ENCODE measurements around the gene WFDC11. TPM values are rescaled to one million over a fixed set of nuclear protein-coding genes. Genes with fewer than 3 reads are reported as not detected.
"Not testable (repeated sequence)": the region's sequence is repeated elsewhere in the genome, so short reads cannot be mapped to it uniquely, and the experiment has no call there.

Gene WFDC11
- total RNA-seq, 1 experiment from 2014 or later, result not detected

DNA sequence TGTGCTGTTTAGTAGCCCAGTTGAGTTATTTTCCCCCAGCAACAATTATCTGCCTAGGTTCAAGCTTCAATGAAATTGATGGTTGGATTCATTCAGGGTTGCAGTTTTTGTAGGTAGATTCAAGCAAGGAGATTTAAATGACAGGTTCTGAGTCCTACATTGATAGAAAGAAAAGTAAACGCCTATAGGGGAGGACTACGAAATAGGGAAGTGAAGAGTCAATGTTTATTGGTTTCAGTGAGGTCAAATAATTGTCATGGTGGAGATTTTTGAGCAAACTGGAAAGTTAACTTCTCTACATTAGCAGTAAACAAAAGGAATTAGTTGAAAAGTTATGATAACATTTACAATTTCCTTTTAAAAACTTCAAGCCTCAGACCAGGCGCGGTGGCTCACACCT, 31.1 kb upstream of the WFDC11 start:
- no TSS peak for BruUV-seq (replicated peaks)
- no peaks in the 10 kb centered on the region for H3K9me3 Mint-ChIP-seq (ENCODE audit: unreplicated experiment)
- no peaks in the 10 kb centered on the region for H3K36me3 Mint-ChIP-seq (ENCODE audit: insufficient read depth, unreplicated experiment)
- peaks cover 32% of the 10 kb centered on the region for H3K27me3 Mint-ChIP-seq (ENCODE audit: insufficient read depth, unreplicated experiment)
- DNase-seq (ENCODE audit: unreplicated experiment), result no peak
- H3K4me3 Mint-ChIP-seq (ENCODE audit: unreplicated experiment), result no peak overlapping the region
- ChIA-PET CTCF (no interaction called here), POLR2A (no interaction called here)
- intact Hi-C loops (cut with micrococcal nuclease), result no loop called here
- H3K4me1 Mint-ChIP-seq (ENCODE audit: insufficient read depth, unreplicated experiment), result no peaks in the 10 kb centered on the region
- H3K27ac Mint-ChIP-seq (ENCODE audit: low read depth, unreplicated experiment), result no peak overlapping the region
- no peak for TF ChIP-seq CTCF (IDR thresholded peaks at IDR 0.05; ENCODE audit: unreplicated experiment)

- ChIA-PET CTCF (no interaction called here), POLR2A (no interaction called here)
- intact Hi-C loops (cut with micrococcal nuclease), result no loop called here
- Mint-ChIP-seq H3K27ac (ENCODE audit: low read depth, unreplicated experiment) (no peak overlapping the region), H3K4me3 (ENCODE audit: unreplicated experiment) (no peak overlapping the region), H3K4me1 (ENCODE audit: insufficient read depth, unreplicated experiment) (no peaks in the 10 kb centered on the region), H3K27me3 (ENCODE audit: insufficient read depth, unreplicated experiment) (peaks cover 25% of the 10 kb centered on the region), H3K9me3 (ENCODE audit: unreplicated experiment) (no peaks in the 10 kb centered on the region), H3K36me3 (ENCODE audit: insufficient read depth, unreplicated experiment) (no peaks in the 10 kb centered on the region)
- BruUV-seq (replicated peaks), result no TSS peak
- no peak for DNase-seq (ENCODE audit: unreplicated experiment)
- TF ChIP-seq CTCF (IDR thresholded peaks at IDR 0.05; ENCODE audit: unreplicated experiment), result no peak
Observed at GRCh38 chr20:45695496-45695895, 25.5 kb upstream of the WFDC11 start.

DNA sequence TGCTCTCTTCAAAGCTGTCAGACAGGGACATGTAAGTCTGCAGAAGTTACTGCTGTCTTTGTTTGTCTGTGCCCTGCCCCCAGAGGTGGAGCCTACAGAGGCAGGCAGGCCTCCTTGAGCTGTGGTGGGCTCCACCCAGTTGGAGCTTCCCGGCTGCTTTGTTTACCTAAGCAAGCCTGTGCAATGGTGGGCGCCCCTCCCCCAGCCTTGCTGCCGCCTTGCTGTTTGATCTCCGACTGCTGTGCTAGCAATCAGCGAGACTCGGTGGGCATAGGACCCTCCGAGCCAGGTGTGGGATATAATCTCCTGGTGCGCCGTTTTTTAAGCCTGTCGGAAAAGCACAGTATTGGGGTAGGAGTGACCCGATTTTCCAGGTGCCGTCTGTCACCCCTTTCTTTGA, 23.3 kb upstream of the WFDC11 start:
- H3K4me1 Mint-ChIP-seq (ENCODE audit: insufficient read depth, unreplicated experiment); intact Hi-C loops (cut with micrococcal nuclease); H3K4me3 Mint-ChIP-seq (ENCODE audit: unreplicated experiment); POLR2A ChIA-PET; CTCF ChIA-PET; H3K27ac Mint-ChIP-seq (ENCODE audit: low read depth, unreplicated experiment); BruUV-seq (replicated peaks); H3K9me3 Mint-ChIP-seq (ENCODE audit: unreplicated experiment); H3K36me3 Mint-ChIP-seq (ENCODE audit: insufficient read depth, unreplicated experiment); DNase-seq (ENCODE audit: unreplicated experiment): not testable (repeated sequence)
- peaks cover 28% of the 10 kb centered on the region for H3K27me3 Mint-ChIP-seq (ENCODE audit: insufficient read depth, unreplicated experiment)

DNA sequence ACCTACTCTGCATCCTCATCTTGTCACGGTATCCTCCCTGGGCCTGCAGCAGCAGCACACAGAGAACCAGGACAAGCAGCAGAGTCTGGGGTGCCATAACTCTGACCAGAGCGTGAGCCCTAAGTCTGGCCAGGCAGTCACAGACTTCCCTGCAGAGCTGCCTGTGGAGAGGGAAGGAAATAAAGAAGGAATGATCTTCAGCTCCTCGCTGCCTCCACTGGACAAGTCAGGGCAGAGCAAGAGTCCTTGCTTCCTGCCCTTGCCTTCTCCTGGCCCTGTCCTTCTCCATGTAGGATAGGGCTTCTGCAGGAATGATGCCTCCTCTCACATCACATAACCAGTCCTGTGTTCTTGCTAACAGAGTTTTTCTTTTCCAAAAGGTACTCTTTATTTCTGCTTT, 15.9 kb upstream of the WFDC11 start:
- Mint-ChIP-seq H3K9me3 (ENCODE audit: unreplicated experiment) (no peaks in the 10 kb centered on the region), H3K4me3 (ENCODE audit: unreplicated experiment) (no peak overlapping the region), H3K4me1 (ENCODE audit: insufficient read depth, unreplicated experiment) (no peaks in the 10 kb centered on the region), H3K27me3 (ENCODE audit: insufficient read depth, unreplicated experiment) (peaks cover 51% of the 10 kb centered on the region), H3K27ac (ENCODE audit: low read depth, unreplicated experiment) (no peak overlapping the region), H3K36me3 (ENCODE audit: insufficient read depth, unreplicated experiment) (no peaks in the 10 kb centered on the region)
- ChIA-PET CTCF (interaction anchor here (0.6 kb wide), 1 partner anchor 85 kb away, joined by 3 read pairs; no protein-coding TSS in a partner anchor), POLR2A (interaction anchor here (0.5 to 0.6 kb wide), 2 partner anchors 16 to 59 kb away, joined by 3 read pairs; partner anchors contain the start of gene WFDC11)
- no TSS peak for BruUV-seq (replicated peaks)
- intact Hi-C loops (cut with micrococcal nuclease), result no loop called here
- TF ChIP-seq CTCF (IDR thresholded peaks at IDR 0.05; ENCODE audit: unreplicated experiment), result no peak
- peak; percentile 14 for DNase-seq (ENCODE audit: unreplicated experiment)

GRCh38 chr20:45679650-45680049, 9.6 kb upstream of the WFDC11 start:
- no peak for TF ChIP-seq CTCF (IDR thresholded peaks at IDR 0.05; ENCODE audit: unreplicated experiment)
- H3K4me3 Mint-ChIP-seq (ENCODE audit: unreplicated experiment), result no peak overlapping the region
- DNase-seq (ENCODE audit: unreplicated experiment), result no peak
- intact Hi-C loops (cut with micrococcal nuclease), result no loop called here
- H3K9me3 Mint-ChIP-seq (ENCODE audit: unreplicated experiment), result no peaks in the 10 kb centered on the region
- BruUV-seq (replicated peaks), result no TSS peak
- no peak overlapping the region for H3K27ac Mint-ChIP-seq (ENCODE audit: low read depth, unreplicated experiment)
- H3K36me3 Mint-ChIP-seq (ENCODE audit: insufficient read depth, unreplicated experiment), result no peaks in the 10 kb centered on the region
- H3K27me3 Mint-ChIP-seq (ENCODE audit: insufficient read depth, unreplicated experiment), result peaks cover 51% of the 10 kb centered on the region
- CTCF ChIA-PET, result interaction anchor here (0.7 to 1.6 kb wide), 2 partner anchors 126 to 306 kb away, joined by 3 read pairs; no protein-coding TSS in a partner anchor
- POLR2A ChIA-PET, result no interaction called here
- no peaks in the 10 kb centered on the region for H3K4me1 Mint-ChIP-seq (ENCODE audit: insufficient read depth, unreplicated experiment)

All from MCF 10A (cell line).